Thoracic aorta (tissue), 2 donors: ENCODE measurements around the gene MORN4. TPM values are rescaled to one million over a fixed set of nuclear protein-coding genes. Genes with fewer than 3 reads are reported as not detected.

Experiments used
- ATAC-seq: fragments of 150-250 bp; one replicate; pipeline ENCODE4 v1.8.0; 2017; ENCODE audit warnings: low read depth; ENCODE audit not compliant: insufficient number of reproducible peaks, low FRiP score
- DNase-seq: peaks from one replicate; pipeline ENCODE4 v3.0.0-alpha.2; 2020; ENCODE audit warnings: low spot score
- H3K27ac ChIP-seq, 2 donors: fragments of 200-600 bp; sonication (generic); 1 replicate in 1 of 2; 2 replicates in 1 of 2; pipeline ENCODE4 v1.5.1; 2016; ENCODE audit warnings: mild to moderate bottlenecking in 2 of 2, moderate library complexity in 2 of 2
- H3K27me3 ChIP-seq: fragments of 200-600 bp; sonication (generic); replicated peaks from 2 replicates; pipeline ENCODE4 v1.6.0; 2016; ENCODE audit warnings: mild to moderate bottlenecking; ENCODE audit not compliant: insufficient read depth
- H3K36me3 ChIP-seq: fragments of 200-600 bp; sonication (generic); one replicate; pipeline ENCODE4 v1.5.1; 2016
- H3K4me1 ChIP-seq, 2 donors: fragments of 200-600 bp; sonication (generic); 1 replicate in 1 of 2; 2 replicates in 1 of 2; pipeline versions ENCODE4 v1.5.1 to v1.6.0; 2016; ENCODE audit warnings: low read depth in 2 of 2, mild to moderate bottlenecking in 1 of 2; ENCODE audit not compliant: control insufficient read depth in 1 of 2
- H3K4me3 ChIP-seq: fragments of 200-600 bp; sonication (generic); 2 replicates; pipeline ENCODE4 v1.5.1; 2016; ENCODE audit warnings: mild to moderate bottlenecking
- H3K9me3 ChIP-seq: fragments of 200-600 bp; sonication (generic); 2 replicates; pipeline ENCODE4 v1.5.1; 2016
- total RNA-seq, 2 donors: library from RNA; depleted of rRNA; stranded (reverse); fragments of >200 nt; gene quantifications; one replicate each; pipeline versions ENCODE4 v1.1.0 to v1.2.3, GENCODE V29; 2016
- TF ChIP-seq, protein P1 (sequence below): fragments of 200-600 bp; sonication (generic); IDR thresholded peaks from one replicate; pipeline ENCODE4 v1.5.1; 2019; ENCODE audit warnings: antibody characterized with exemption

MORN4 gene
- total RNA-seq, 2 donors from 2014 or later: 3.5 to 6.6 TPM

DNA sequence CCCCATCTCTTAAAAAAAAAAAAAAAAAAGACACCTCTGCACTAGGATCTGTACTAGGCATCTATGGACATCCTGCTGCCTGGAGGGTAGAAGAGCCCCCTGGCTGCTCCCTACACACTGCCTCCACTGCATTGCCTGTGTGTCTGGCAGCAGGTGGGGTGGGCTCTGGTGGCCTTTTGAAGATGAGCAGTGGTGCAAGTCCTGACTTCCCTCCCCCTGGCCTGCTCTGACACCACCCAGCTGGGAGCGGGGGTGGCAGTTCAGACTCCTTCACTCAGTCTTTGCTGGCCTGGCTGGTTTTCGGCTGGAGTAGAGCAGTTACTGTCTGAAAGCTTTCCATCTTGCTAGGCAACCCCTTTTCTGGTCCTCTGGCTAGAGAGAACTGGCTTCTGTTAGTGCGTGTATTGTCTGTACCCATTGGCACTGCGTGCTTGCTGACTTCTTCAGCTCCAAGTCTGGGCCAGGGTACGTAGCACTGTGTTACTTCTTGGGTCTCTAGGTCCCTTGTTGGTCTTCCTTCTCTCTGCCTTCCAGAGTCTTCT, 26.1 kb downstream of the MORN4 start:
- TF ChIP-seq, protein P1, sequence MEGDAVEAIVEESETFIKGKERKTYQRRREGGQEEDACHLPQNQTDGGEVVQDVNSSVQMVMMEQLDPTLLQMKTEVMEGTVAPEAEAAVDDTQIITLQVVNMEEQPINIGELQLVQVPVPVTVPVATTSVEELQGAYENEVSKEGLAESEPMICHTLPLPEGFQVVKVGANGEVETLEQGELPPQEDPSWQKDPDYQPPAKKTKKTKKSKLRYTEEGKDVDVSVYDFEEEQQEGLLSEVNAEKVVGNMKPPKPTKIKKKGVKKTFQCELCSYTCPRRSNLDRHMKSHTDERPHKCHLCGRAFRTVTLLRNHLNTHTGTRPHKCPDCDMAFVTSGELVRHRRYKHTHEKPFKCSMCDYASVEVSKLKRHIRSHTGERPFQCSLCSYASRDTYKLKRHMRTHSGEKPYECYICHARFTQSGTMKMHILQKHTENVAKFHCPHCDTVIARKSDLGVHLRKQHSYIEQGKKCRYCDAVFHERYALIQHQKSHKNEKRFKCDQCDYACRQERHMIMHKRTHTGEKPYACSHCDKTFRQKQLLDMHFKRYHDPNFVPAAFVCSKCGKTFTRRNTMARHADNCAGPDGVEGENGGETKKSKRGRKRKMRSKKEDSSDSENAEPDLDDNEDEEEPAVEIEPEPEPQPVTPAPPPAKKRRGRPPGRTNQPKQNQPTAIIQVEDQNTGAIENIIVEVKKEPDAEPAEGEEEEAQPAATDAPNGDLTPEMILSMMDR: no peak
- H3K27me3 ChIP-seq: no peaks in the 10 kb centered on the region
- H3K9me3 ChIP-seq: no peaks in the 10 kb centered on the region
- no peak for DNase-seq
- no peaks in the 10 kb centered on the region for H3K36me3 ChIP-seq
- no peak for ATAC-seq
- peaks cover 16 to 25% of the 10 kb centered on the region in 2 donors for H3K4me1 ChIP-seq
- no peak overlapping the region for H3K27ac ChIP-seq
- no peak overlapping the region for H3K4me3 ChIP-seq

DNA sequence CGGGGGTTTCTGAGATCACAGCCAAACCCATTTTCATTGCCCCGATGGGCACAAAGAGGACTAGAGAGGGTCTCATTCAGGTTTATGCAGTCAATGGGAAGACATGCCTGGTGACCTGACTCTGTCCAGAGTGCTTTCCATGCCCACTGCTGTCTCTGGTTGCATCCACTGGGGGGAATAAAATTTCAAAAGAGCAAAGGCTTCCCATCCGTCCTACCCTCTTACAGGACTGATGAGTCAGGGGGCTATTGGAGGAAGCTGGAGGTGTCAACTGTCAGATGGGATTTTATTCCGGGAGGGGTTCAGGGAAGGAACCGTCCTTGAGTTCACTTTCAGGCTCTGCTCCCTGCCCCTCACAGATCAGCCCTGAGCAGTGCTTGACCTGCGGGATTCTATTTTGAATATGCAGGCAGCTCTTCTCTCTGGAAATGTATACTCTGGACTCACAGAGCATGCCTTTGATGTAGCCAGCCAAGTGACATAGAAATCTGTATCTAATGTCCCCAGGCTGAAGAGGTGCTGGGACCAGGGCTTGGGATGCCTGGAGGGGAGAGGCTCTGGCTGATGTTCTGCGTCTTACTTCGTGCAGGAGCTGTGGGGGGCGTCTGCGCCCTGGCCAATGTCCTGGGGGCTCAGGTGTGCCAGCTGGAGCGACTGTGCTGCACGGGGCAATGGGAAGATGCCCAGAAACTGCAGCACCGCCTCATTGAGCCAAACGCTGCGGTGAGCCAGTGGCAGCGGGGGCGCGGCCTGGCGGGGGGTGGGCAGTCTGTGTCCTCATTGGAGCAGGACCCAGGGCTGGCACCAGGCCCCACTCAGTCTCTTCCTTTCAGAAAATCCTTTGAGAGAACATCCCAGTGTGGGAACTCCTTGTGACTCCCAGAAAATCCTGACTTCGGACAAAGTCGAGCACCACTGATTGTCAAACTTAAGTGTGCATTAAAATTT, 31.8 kb downstream of the MORN4 start:
- DNase-seq (no peak), ATAC-seq (no peak)
- Histone ChIP-seq H3K4me3 (no peak overlapping the region), H3K4me1 (peaks cover 17 to 34% of the 10 kb centered on the region in 2 donors), H3K9me3 (no peaks in the 10 kb centered on the region), H3K36me3 (no peaks in the 10 kb centered on the region), H3K27me3 (no peaks in the 10 kb centered on the region), H3K27ac (peak overlapping the region; percentile 55 to 74)
- TF ChIP-seq, protein P1: no peak

DNA sequence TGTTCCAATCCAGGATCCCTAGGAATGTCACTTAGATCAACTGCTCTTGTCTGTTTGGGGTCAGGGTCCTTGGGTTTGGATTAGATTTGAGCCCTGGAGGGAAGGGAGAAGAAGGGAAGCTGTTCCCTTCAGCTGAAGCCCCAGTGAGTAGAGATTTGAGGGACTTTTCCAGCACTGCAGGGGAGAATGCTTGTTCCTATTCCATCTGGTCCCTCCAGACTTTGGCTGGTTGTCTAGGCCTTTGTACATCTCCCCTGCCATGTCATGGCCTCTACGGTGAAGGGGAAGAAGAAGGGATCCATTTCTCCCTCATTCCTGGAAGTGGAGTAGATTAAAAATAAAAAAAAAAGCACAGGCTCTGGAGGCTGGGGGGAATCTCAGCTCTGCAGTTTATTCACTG, 32.7 kb downstream of the MORN4 start:
- TF ChIP-seq, protein P1: no peak
- H3K27me3 ChIP-seq: no peaks in the 10 kb centered on the region
- peaks cover 24 to 43% of the 10 kb centered on the region in 2 donors for H3K4me1 ChIP-seq
- no peak overlapping the region for H3K27ac ChIP-seq
- no peak overlapping the region for H3K4me3 ChIP-seq
- no peaks in the 10 kb centered on the region for H3K36me3 ChIP-seq
- no peaks in the 10 kb centered on the region for H3K9me3 ChIP-seq
- ATAC-seq (no peak), DNase-seq (no peak)

DNA sequence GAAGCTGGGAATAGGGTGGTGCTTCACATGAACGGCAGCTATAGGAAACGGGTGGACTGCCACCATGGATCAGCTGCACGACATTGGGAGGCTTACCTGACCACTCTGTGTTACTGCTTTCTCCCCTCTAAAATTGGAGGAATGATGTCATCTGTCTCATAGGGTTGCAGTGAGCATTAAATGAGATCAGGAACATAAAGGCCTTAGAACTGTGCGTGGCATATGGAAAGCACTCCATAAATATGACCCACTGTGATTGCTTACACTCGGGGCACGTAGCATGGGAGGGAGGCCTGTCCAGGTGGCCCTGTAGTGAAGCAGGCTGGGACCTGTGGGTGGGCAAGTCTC, 34.1 kb downstream of the MORN4 start:
- Histone ChIP-seq H3K9me3 (no peaks in the 10 kb centered on the region), H3K4me3 (no peak overlapping the region), H3K27ac (no peak overlapping the region), H3K27me3 (no peaks in the 10 kb centered on the region), H3K4me1 (peaks cover 28 to 56% of the 10 kb centered on the region in 2 donors), H3K36me3 (no peaks in the 10 kb centered on the region)
- ATAC-seq: no peak
- no peak for DNase-seq
- TF ChIP-seq, protein P1: no peak

DNA sequence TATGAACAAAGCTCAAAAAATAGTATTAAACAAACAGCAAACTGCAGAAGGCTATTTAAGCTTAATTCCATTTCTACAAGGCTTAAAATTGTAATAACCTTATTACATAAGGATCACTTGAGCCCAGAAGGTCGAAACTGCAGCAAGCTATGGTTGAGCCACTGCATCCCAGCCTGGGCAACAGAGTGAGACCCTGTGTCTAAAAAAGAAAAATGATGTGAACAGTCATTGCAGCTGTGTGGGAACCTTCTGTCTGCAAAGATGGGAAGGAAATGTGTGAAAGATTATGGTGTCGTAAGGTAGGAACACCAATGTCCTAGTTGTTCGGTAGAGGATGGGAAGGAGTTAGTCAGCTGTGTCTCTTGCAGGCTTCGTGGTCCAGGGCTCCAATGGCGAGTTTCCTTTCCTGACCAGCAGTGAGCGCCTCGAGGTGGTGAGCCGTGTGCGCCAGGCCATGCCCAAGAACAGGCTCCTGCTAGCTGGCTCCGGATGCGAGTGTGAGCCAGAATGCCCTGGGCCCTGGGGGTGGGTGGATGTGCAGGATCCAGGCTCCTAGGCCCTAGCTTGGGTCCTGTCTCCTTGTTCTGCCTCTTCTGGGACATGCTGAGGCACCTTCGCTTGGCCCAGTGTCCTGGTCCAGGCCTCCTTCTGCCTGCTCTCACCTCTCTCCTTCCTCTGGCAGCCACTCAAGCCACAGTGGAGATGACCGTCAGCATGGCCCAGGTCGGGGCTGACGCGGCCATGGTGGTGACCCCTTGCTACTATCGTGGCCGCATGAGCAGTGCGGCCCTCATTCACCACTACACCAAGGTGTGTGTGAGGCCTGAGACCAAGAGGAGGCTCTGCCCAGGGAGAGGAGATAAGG, 34.7 kb downstream of the MORN4 start:
- no peak for ATAC-seq
- H3K27ac ChIP-seq: peak overlapping the region in 1 of 2 donors; percentile 84
- no peaks in the 10 kb centered on the region for H3K9me3 ChIP-seq
- TF ChIP-seq, protein P1: no peak
- H3K36me3 ChIP-seq: no peaks in the 10 kb centered on the region
- no peaks in the 10 kb centered on the region for H3K27me3 ChIP-seq
- DNase-seq: no peak
- H3K4me3 ChIP-seq: no peak overlapping the region
- peaks cover 31 to 62% of the 10 kb centered on the region in 2 donors for H3K4me1 ChIP-seq
